ENCODE data around the gene NANP. TPM values are rescaled to one million over a fixed set of nuclear protein-coding genes. Genes with fewer than 3 reads are reported as not detected.

The NANP gene
- total RNA-seq, 1 donor from 2014 or later: 2.8 TPM

DNA sequence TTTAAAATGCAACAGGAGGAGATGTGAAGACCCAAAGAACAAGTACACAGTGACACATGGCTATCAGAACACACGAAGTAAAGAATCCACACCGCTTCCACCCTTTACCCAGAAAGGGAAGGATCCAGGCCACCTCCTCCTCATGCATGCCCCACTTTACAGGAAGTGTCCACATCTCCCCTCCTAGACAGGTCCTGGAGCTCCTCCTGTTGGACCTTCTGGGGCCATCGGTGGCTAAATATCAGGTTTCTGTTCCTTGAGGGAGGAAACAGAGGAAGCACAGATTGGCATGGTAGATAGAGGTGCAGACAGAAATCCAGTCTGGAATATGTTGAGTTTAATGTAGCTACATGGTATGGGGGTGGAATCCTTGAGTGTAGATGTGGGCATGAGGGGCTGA lies 49.4 kb downstream of the NANP start:
- DNase-seq (ENCODE audit: low spot score): no peak
- intact Hi-C loops (cut with DNase I): no loop called here

DNA sequence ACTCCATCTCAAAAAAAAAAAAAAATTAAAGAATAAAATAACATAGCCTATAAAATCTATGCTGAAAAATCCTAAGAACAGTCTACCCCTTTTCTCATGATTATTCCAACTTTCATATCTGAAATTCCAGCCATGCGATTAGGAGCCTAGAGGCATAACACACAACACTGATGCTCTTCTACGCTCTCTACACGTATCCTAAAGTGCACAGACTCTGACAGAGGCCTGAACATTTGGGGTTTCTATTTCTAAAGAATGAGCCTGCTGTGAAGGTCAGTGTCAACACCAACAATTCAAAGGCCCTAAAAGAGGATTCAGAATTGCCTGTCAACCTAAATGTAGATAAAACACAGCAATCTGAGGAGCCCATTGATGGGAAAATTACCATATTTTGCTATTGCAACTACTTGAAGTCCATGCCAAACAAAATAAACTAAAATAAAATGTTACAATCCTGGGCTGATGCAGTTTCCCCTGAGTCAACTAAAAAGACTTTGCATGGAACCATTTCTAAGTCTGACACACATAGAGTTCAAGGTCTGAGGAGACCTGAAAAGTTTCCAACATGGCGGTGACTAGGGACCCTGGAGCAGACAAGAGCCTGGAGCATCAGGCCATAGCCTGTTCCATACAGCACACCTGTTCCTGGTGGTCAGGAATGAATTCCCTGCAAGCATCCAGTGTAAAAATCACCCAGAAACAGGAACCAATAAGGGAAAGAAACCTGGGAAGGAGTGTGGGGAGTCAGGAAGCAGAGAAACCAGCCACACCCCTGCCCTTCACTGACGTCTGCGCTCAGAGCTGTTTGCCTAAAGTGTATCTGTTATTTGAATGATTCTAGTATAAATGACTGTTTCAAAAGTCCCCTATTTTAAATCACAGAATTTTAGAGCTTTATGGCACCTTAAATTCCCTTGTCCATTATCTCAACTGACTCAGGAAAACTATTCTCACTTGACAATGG lies 50.2 kb downstream of the NANP start:
- DNase-seq (ENCODE audit: low spot score): no peak
- intact Hi-C loops (cut with DNase I): no loop called here

DNA sequence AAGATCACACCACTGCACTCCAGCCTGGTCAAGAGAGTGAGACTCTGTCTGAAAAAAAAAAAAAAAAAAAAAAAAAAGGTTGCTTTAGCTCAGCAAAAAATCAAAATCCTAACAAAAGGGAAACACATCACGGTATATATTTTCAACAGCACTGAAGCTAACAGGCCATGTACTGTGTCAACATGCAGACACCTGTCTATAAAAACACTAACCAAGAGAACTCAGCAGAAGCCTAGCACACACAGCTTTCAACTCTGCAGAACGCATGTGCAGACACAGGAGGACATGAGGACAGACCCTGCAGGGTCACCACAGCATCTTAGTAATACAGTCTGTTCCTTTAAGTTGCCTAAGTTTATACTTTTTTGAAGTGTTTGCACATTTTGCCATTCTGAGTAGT lies 52.0 kb downstream of the NANP start:
- intact Hi-C loops (cut with DNase I): no loop called here

DNA sequence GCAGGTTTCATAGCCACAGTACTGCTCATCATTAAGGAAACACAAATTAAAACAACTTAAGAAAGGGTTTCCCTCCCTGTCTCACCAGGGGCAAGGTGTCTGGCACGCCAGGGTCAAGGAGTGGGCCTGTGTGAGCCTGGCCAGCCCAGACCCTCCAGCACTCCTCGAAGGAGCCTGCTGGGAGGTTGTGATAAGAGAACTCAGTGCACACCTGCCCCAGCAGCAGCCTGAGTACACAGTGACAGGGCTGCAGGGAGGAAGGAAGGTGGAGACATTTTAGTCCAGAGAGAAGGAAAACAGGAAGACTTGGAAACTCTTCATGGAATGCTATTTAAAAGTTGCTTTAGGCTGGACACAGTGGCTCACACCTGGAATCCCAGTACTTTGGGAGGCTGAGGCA lies 52.6 kb downstream of the NANP start:
- intact Hi-C loops (cut with DNase I): no loop called here
- DNase-seq (ENCODE audit: low spot score): no peak

More for the DNA sequence above, 52.0 kb downstream of the NANP start:
- DNase-seq (ENCODE audit: low spot score): no peak

DNA sequence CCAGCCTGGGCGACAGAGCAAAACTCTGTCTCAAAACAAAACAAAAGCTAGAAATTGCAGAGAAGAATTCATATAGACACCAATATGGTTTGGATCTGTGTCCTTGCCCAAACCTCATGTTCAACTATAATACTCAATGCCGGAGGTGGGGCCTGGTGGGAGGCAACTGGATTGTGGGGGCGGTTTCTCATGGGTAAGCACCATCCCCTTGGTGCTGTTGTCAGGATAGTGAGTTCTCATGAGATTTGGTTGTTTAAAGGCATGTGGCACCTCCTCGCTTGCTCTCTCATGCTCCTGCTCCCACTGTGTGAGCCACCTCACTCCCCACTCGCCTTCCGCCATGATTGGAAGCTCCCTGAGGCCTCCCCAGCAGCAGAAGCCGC lies 53.7 kb downstream of the NANP start:
- no peak for DNase-seq (ENCODE audit: low spot score)
- intact Hi-C loops (cut with DNase I): no loop called here

DNA sequence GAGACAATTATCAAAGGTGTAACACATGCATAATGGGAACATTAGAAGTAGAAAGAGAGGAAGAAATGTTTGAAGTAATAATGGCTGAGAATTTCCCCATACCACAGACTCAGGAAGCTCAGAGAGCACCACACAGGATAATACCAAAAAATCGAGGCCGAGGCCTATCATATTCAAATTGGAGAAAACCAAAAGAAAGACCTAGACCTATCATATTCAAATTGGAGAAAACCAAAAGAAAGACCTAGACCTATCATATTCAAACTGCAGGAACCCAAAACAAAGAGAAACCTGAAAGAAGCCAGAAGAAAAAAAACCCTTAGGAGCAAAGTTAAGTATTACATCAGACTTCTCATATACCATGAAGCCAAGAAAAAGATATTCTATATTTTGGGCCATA lies 56.5 kb downstream of the NANP start:
- intact Hi-C loops (cut with DNase I): no loop called here
- DNase-seq (ENCODE audit: low spot score): no peak

DNA sequence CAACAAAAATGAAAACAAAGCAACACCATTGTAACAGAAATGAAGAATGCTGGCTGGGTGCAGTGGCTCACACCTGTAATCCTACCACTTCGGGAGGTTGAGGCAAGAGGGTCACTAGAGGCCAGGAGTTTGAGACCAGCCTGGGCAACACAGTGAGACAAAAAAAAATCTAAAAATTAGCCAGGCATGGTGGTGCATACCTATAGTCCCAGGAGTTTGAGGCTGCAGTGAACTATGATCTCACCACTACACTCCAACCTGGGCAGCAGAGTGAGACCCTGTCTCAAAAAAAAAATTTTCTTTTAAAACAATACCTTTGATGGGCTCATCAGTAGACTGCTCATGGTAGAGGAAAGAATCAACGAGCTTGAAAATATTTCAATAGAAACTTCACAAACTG lies 57.0 kb downstream of the NANP start:
- DNase-seq (ENCODE audit: low spot score): no peak
- intact Hi-C loops (cut with DNase I): no loop called here

DNA sequence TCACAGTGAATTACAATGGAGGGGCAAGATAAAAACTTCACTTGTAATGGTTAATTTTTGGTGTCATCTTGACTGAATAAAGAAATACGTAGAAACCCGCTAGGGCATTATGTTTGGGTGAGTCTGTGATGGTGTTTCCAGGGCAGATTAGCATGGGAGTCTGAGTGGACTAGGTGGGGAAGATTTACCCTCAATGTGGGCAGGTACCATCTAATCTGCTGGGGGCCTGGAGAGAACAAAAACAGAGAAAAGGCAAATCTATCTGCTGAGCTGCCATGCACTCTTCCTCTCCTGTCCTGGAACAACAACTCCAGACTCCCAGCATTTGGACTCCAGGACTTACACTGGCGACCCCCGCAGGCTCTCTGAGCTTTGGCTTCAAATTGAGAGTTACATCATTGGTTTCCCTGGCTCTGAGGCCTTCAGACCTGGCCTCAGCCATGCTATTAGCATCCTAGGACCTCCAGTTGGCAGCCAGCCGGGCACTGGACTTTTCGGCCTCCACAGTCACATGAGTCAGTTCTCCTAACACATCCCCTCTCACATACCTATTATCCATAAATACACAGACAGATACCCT lies 58.1 kb downstream of the NANP start:
- intact Hi-C loops (cut with DNase I): no loop called here
- DNase-seq (ENCODE audit: low spot score): no peak

DNA sequence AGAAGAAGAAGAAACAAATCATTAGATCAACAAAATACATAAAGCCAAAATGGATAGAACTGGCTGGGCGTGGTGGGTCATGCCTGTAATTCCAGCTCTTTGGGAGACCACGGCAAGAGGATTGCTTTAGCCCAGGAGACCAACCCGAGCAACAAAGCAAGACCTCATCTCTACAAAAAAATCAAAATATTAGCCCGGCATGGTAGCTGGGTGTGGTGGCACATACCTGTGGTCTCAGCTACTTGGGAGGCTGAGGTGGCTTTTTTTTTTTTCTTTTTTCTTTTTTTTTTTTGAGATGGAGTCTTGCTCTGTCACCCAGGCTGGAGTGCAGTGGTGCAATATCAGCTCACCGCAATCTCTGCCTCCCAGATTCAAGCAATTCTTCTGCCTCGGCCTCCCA lies 59.9 kb downstream of the NANP start:
- DNase-seq (ENCODE audit: low spot score): no peak

DNA sequence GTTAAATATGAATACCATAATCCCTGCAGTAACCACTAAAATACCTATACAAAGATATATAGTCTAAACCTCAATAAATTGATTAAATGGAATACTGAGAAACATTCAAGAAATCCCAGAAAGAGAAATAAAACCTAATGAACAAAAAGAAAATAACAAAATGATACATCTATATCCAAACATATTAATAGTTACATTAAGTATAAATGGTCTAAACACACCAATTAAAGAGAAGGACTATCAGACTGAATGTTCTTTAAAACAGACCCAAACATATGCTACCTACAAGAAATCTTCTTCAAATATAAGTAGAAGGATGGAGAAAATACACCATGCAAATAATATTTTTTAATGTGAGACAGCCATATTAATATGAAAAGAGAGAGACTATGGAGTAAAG lies 60.5 kb downstream of the NANP start:
- intact Hi-C loops (cut with DNase I): no loop called here
- no peak for DNase-seq (ENCODE audit: low spot score)

More for the DNA sequence above, 59.9 kb downstream of the NANP start:
- intact Hi-C loops (cut with DNase I): no loop called here

Other genes starting within 250 kb of the NANP start
- 35.8 TPM for gene ABHD12, start 233.2 kb downstream of the NANP start, total RNA-seq
- 0.43 TPM for gene GINS1, start 216.3 kb downstream of the NANP start, total RNA-seq
- 1.4 TPM for gene NINL, start 38.5 kb downstream of the NANP start, total RNA-seq
- 9.3 TPM for gene ZNF337, start 72.8 kb upstream of the NANP start, total RNA-seq

Measured in cardiac septum (tissue), 1 donor.